Gastrocnemius medialis (tissue), 4 donors: Measurements from ENCODE around the gene CFAP157. TPM values are rescaled to one million over a fixed set of nuclear protein-coding genes. Genes with fewer than 3 reads are reported as not detected.

Source experiments
- ATAC-seq, 2 donors: fragments of 150-250 bp; one replicate each; pipeline ENCODE4 v1.9.1; 2016
- DNase-seq, 2 donors: peaks; one replicate each; pipeline ENCODE4 v3.0.0-alpha.2; 2019
- H3K27ac ChIP-seq, 4 donors: fragments of 200-600 bp; sonication (generic); 1 replicate in 1 of 4; 2 replicates in 3 of 4; pipeline ENCODE4 v1.5.1; 2016 to 2018; ENCODE audit warnings: mild to moderate bottlenecking in 2 of 4, moderate library complexity in 1 of 4
- H3K27me3 ChIP-seq, 3 donors: fragments of 200-600 bp; sonication (generic) in 2 of 3; 1 replicate in 1 of 3; 2 replicates in 2 of 3; pipeline versions ENCODE4 v1.5.1 to v1.6.0; 2016 to 2019; ENCODE audit warnings: mild to moderate bottlenecking in 1 of 3, moderate library complexity in 1 of 3
- H3K36me3 ChIP-seq, 2 donors: fragments of 200-600 bp; sonication (generic) in 1 of 2; one replicate each; pipeline ENCODE4 v1.5.1; 2017 to 2018
- H3K4me1 ChIP-seq, 2 donors: fragments of 200-600 bp; sonication (generic) in 1 of 2; one replicate each; pipeline ENCODE4 v1.5.1; 2016 to 2017; ENCODE audit warnings: mild to moderate bottlenecking in 2 of 2
- H3K4me3 ChIP-seq, 4 donors: fragments of 200-600 bp; sonication (generic) in 3 of 4; 1 replicate in 1 of 4; 2 replicates in 3 of 4; pipeline ENCODE4 v1.5.1; 2016 to 2019; ENCODE audit warnings: mild to moderate bottlenecking in 2 of 4
- H3K9me3 ChIP-seq, 3 donors: fragments of 200-600 bp; sonication (generic) in 2 of 3; 1 replicate in 1 of 3; 2 replicates in 2 of 3; pipeline ENCODE4 v1.5.1; 2016 to 2019
- POLR2A ChIP-seq, 2 donors: fragments of 450-650 bp; IDR thresholded peaks; one replicate each; pipeline ENCODE4 v1.6.1; 2017; ENCODE audit warnings: antibody characterized with exemption in 2 of 2, mild to moderate bottlenecking in 2 of 2, moderate library complexity in 2 of 2
- in situ Hi-C, 4 donors: fragments of 200-750 bp; cut with MboI; loops; one replicate each; pipeline versions ENCODE4 v1.15.0 to v1.8.0; 2017; ENCODE audit warnings: low sequenced_read_pairs in 4 of 4
- intact Hi-C: fragments of 100-400 bp; cut with DNase I; formaldehyde crosslinking; loops from one replicate; pipeline ENCODE4 v1.15.1; 2023; ENCODE audit warnings: low total_unique reads
- total RNA-seq, 4 donors: library from RNA; depleted of rRNA; stranded (reverse); fragments of >200 nt; gene quantifications; one replicate each; pipeline versions ENCODE4 v1.1.0 to v1.2.3, GENCODE V29; 2016
- TF ChIP-seq, protein P1 (sequence below), 5 experiments: fragments of 450-650 bp in 3 of 5; fragments of 200-600 bp in 2 of 5; sonication (generic) in 2 of 5; IDR thresholded peaks in 4 of 5; conservative IDR thresholded peaks in 1 of 5; 1 replicate in 4 of 5; 2 replicates in 1 of 5; pipeline ENCODE4 v1.5.1; 2016 to 2019; ENCODE audit warnings: antibody characterized with exemption in 5 of 5, mild to moderate bottlenecking in 3 of 5, moderate library complexity in 3 of 5

The CFAP157 gene
- total RNA-seq, 4 donors from 2014 or later = not detected

DNA sequence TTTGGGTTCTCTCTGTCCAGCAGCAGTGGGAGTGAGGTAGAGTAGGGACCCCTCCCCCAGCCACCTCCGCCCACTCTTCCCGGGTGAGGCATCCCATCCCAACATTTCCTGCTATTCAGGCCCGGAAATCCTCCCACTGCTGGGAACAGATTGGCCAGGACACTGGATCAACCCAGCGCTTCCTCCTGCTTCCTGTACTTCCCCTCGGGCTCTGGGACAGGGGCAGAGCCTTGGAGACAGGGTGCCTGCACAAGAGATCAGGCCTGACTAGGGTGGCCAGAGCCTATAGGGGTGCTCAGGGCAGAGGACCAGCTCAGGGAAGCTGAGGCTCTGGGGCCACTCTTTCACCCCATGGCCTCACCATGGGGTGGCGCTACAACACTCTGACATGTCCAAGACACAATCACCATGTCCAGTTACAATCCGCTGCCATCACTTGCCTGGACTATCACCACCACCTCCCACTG, 57.2 kb downstream of the CFAP157 start:
- H3K4me1 ChIP-seq = peaks cover 6 to 8% of the 10 kb centered on the region in 2 donors
- peak overlapping the region in 3 of 4 donors; percentile 51 to 81 (median 76) for H3K27ac ChIP-seq
- TF ChIP-seq, protein P1, sequence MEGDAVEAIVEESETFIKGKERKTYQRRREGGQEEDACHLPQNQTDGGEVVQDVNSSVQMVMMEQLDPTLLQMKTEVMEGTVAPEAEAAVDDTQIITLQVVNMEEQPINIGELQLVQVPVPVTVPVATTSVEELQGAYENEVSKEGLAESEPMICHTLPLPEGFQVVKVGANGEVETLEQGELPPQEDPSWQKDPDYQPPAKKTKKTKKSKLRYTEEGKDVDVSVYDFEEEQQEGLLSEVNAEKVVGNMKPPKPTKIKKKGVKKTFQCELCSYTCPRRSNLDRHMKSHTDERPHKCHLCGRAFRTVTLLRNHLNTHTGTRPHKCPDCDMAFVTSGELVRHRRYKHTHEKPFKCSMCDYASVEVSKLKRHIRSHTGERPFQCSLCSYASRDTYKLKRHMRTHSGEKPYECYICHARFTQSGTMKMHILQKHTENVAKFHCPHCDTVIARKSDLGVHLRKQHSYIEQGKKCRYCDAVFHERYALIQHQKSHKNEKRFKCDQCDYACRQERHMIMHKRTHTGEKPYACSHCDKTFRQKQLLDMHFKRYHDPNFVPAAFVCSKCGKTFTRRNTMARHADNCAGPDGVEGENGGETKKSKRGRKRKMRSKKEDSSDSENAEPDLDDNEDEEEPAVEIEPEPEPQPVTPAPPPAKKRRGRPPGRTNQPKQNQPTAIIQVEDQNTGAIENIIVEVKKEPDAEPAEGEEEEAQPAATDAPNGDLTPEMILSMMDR (IDR thresholded peaks at IDR 0.05 in 4 of 5, conservative IDR thresholded peaks at IDR 0.05 in 1 of 5) = peak; percentile 16 to 55 (median 47)
- TF ChIP-seq POLR2A (IDR thresholded peaks at IDR 0.05) = no peak
- no peaks in the 10 kb centered on the region for H3K9me3 ChIP-seq
- in situ Hi-C loops (no loop called here), intact Hi-C loops (no loop called here)
- no peaks in the 10 kb centered on the region for H3K27me3 ChIP-seq
- ATAC-seq = peak; percentile 47 to 62
- DNase-seq = no peak
- no peaks in the 10 kb centered on the region for H3K36me3 ChIP-seq
- H3K4me3 ChIP-seq = no peak overlapping the region

DNA sequence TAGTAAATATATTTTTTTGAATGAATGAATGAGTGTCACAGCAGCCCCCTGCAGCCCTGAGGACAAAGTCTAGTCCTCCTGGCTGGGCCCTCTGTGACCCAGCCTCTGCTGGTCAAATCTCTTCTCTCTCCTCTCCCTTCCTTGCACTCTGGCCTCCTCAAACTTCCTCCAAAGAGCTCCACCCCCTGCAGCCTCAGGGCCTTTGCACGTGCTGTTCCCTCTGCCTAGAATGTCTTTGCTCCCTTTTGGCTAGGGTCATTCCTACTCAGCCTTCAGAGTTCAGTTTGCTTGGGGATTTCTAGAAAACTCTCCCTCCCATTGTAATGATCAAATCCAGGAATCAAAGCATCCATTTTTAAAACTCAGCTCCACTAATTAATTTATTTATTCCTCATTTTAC, 58.6 kb downstream of the CFAP157 start:
- Histone ChIP-seq H3K9me3 (no peaks in the 10 kb centered on the region), H3K27ac (peak overlapping the region in 3 of 4 donors; percentile 34 to 81 (median 76)), H3K27me3 (no peaks in the 10 kb centered on the region), H3K36me3 (no peaks in the 10 kb centered on the region), H3K4me3 (no peak overlapping the region), H3K4me1 (peaks cover 5 to 12% of the 10 kb centered on the region in 2 donors)
- ATAC-seq = no peak
- in situ Hi-C loops (no loop called here), intact Hi-C loops (no loop called here)
- TF ChIP-seq, protein P1 (IDR thresholded peaks at IDR 0.05 in 4 of 5, conservative IDR thresholded peaks at IDR 0.05 in 1 of 5) = no peak
- TF ChIP-seq POLR2A (IDR thresholded peaks at IDR 0.05) = no peak
- no peak for DNase-seq

Other genes starting within 250 kb of the CFAP157 start
- 10 to 100 TPM in 2 of 4 donors, 1 to 10 TPM in 2; 3.4 to 36.8 (median 9.2) TPM for gene STXBP1, start 94.7 kb upstream of the CFAP157 start, total RNA-seq
- 10 to 100 TPM; 16.9 to 38.6 (median 26.3) TPM for gene PTRH1, start 8.7 kb downstream of the CFAP157 start, total RNA-seq
- gene TTC16, start 9.1 kb downstream of the CFAP157 start, total RNA-seq = not detected
- gene TOR2A, start 28.3 kb downstream of the CFAP157 start, total RNA-seq = 10 to 100 TPM in 2 of 4 donors, 1 to 10 TPM in 2; 3.2 to 10.6 (median 9.6) TPM
- 1 to 10 TPM; 4.7 to 8.1 (median 5.2) TPM for gene SH2D3C, start 71.7 kb downstream of the CFAP157 start, total RNA-seq
- gene CDK9, start 79.0 kb downstream of the CFAP157 start, total RNA-seq = 10 to 100 TPM; 50.3 to 71.2 (median 51.2) TPM
- 10 to 100 TPM; 36.4 to 87.6 (median 47.7) TPM for gene FPGS, start 95.9 kb downstream of the CFAP157 start, total RNA-seq
- gene ENG, start 147.7 kb downstream of the CFAP157 start, total RNA-seq = 10 to 100 TPM; 27.4 to 49.8 (median 32.6) TPM
- gene AK1, start 170.7 kb downstream of the CFAP157 start, total RNA-seq = 100 to 1,000 TPM; 240 to 489 (median 359) TPM
- 10 to 100 TPM; 46.7 to 69.3 (median 56.9) TPM for gene ST6GALNAC6, start 192.6 kb downstream of the CFAP157 start, total RNA-seq
- gene ST6GALNAC4, start 210.1 kb downstream of the CFAP157 start, total RNA-seq = 10 to 100 TPM; 11.2 to 48.4 (median 23.6) TPM
- 1 to 10 TPM in 1 of 4 donors, not detected in 3; 4.2 TPM for gene PIP5KL1, start 223.8 kb downstream of the CFAP157 start, total RNA-seq
- 10 to 100 TPM in 1 of 4 donors, 1 to 10 TPM in 3; 4.7 to 10.4 (median 5.9) TPM for gene DPM2, start 230.9 kb downstream of the CFAP157 start, total RNA-seq